HL-60 (cell line): ENCODE data around the gene APOBEC3H.
"Not testable (repeated sequence)": the region's sequence is repeated elsewhere in the genome, so short reads cannot be mapped to it uniquely, and the experiment has no call there.

Source experiments
- POLR2AphosphoS5 ChIP-seq: IDR thresholded peaks from 2 replicates; pipeline ENCODE4 v1.6.1; 2012; ENCODE audit warnings: low read depth
- TF ChIP-seq, protein P1 (sequence below): IDR thresholded peaks from one replicate; pipeline ENCODE4 v1.5.1; 2011; ENCODE audit warnings: low read length, control low read depth, inconsistent platforms; ENCODE audit not compliant: insufficient read depth
- TF ChIP-seq, protein P2 (sequence below): IDR thresholded peaks from 2 replicates; pipeline ENCODE4 v1.6.1; 2012; ENCODE audit warnings: low read depth; ENCODE audit not compliant: insufficient replicate concordance

- TF ChIP-seq, protein P1, sequence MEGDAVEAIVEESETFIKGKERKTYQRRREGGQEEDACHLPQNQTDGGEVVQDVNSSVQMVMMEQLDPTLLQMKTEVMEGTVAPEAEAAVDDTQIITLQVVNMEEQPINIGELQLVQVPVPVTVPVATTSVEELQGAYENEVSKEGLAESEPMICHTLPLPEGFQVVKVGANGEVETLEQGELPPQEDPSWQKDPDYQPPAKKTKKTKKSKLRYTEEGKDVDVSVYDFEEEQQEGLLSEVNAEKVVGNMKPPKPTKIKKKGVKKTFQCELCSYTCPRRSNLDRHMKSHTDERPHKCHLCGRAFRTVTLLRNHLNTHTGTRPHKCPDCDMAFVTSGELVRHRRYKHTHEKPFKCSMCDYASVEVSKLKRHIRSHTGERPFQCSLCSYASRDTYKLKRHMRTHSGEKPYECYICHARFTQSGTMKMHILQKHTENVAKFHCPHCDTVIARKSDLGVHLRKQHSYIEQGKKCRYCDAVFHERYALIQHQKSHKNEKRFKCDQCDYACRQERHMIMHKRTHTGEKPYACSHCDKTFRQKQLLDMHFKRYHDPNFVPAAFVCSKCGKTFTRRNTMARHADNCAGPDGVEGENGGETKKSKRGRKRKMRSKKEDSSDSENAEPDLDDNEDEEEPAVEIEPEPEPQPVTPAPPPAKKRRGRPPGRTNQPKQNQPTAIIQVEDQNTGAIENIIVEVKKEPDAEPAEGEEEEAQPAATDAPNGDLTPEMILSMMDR: not testable (repeated sequence)
- not testable (repeated sequence) for TF ChIP-seq POLR2AphosphoS5
- TF ChIP-seq, protein P2, sequence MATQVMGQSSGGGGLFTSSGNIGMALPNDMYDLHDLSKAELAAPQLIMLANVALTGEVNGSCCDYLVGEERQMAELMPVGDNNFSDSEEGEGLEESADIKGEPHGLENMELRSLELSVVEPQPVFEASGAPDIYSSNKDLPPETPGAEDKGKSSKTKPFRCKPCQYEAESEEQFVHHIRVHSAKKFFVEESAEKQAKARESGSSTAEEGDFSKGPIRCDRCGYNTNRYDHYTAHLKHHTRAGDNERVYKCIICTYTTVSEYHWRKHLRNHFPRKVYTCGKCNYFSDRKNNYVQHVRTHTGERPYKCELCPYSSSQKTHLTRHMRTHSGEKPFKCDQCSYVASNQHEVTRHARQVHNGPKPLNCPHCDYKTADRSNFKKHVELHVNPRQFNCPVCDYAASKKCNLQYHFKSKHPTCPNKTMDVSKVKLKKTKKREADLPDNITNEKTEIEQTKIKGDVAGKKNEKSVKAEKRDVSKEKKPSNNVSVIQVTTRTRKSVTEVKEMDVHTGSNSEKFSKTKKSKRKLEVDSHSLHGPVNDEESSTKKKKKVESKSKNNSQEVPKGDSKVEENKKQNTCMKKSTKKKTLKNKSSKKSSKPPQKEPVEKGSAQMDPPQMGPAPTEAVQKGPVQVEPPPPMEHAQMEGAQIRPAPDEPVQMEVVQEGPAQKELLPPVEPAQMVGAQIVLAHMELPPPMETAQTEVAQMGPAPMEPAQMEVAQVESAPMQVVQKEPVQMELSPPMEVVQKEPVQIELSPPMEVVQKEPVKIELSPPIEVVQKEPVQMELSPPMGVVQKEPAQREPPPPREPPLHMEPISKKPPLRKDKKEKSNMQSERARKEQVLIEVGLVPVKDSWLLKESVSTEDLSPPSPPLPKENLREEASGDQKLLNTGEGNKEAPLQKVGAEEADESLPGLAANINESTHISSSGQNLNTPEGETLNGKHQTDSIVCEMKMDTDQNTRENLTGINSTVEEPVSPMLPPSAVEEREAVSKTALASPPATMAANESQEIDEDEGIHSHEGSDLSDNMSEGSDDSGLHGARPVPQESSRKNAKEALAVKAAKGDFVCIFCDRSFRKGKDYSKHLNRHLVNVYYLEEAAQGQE: not testable (repeated sequence)
Observed at GRCh38 chr22:39072581-39072981, 24.5 kb upstream of the APOBEC3H start.
